Transverse colon (tissue), 4 donors: ENCODE measurements around the gene CUL3.

ENCODE experiments used
- CTCF ChIP-seq, 5 experiments: fragments of 200-600 bp in 3 of 5; fragments of 450-650 bp in 2 of 5; sonication (generic) in 3 of 5; IDR thresholded peaks; 1 replicate in 2 of 5; 2 replicates in 3 of 5; pipeline ENCODE4 v1.5.1; 2016 to 2017; ENCODE audit warnings: antibody characterized with exemption in 5 of 5, inconsistent platforms in 3 of 5, mild to moderate bottlenecking in 2 of 5, moderate library complexity in 1 of 5
- EP300 ChIP-seq: sonication (generic); formaldehyde crosslinking; IDR thresholded peaks from one replicate; pipeline ENCODE4 v1.6.1; 2017; ENCODE audit warnings: antibody characterized with exemption, low read depth
- POLR2A ChIP-seq: fragments of 450-650 bp; IDR thresholded peaks from one replicate; pipeline ENCODE4 v1.6.1; 2016; ENCODE audit warnings: antibody characterized with exemption, mild to moderate bottlenecking, moderate library complexity
- POLR2AphosphoS5 ChIP-seq, 3 donors: sonication (generic); formaldehyde crosslinking; IDR thresholded peaks; one replicate each; pipeline ENCODE4 v1.6.1; 2016; ENCODE audit warnings: antibody characterized with exemption in 3 of 3

DNA sequence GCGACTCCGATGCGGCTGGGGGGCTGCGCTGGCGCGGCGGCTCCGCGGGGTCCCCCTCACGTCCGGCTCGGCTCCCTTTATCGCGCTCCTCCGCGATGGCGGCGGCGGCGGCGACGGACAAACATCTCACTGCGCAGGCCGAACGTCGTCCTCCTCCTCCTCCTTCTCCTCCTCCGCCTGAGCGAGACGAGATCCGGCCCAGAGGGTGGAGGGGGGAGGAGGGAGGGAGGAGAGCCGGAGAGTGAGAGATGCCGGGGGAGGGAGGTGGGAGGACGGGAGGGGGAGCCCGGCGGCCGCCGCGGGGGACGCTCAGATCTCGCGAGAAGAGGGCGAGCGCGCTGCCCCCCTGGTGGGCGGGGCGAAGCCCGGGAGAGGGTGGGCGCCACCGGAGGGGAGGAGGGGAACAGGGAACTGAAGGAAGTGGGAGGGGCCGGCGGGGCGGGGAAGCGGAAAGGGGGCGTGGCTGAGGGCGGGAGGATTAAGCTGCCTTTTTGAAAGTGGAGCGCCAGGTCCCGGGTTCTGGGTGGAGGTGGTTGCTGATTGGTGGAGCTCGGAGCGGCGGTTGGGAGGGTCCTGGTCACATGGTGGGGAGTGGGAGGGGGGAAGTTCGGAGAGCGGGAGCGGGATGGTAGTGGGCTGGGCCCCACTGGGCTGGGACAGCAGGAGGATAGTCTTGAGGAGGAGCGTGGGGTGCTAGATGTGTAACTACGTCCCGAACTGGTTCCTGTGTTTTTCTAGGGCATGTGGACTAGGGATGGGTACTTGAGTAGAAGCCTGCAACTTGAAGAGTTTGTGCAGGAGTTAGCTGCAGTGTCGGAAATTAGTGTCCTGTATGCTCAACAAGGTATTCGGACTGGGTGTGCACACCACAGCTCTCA lies at the start of gene CUL3:
- TF ChIP-seq EP300 (no peak), CTCF (IDR thresholded peaks at IDR 0.05) (no peak), POLR2AphosphoS5 (IDR thresholded peaks at IDR 0.05) (peak; percentile 95 to 98 (median 97)), POLR2A (peak; percentile 83)
